CD4-positive, alpha-beta T cell treated with Interleukin-4 for 1 hour (primary cell): ENCODE data around the gene PRCP.
A peak's percentile ranks its signal among the peaks of the same experiment; 100 is the strongest.
"Not testable (repeated sequence)": the region's sequence is repeated elsewhere in the genome, so short reads cannot be mapped to it uniquely, and the experiment has no call there.

Source experiments
- DNase-seq, 2 donors: peaks; one replicate each; pipeline ENCODE4 v3.0.0-alpha.2; 2020 to 2022

The PRCP gene

GRCh38 chr11:82900277-82901164, at the start of gene PRCP:
TSS of gene PRCP (minus strand) at chr11:82900430. CDS start at chr11:82900402, 28 bp downstream.
- peak; percentile 94 for DNase-seq

- DNase-seq: no peak
These were observed 49.1 kb upstream of the PRCP start for GRCh38 chr11:82949352-82949751.

GRCh38 chr11:82945682-82946081, 45.5 kb upstream of the PRCP start:
- DNase-seq: no peak

GRCh38 chr11:82945041-82945440, 44.8 kb upstream of the PRCP start:
- not testable (repeated sequence) for DNase-seq

- no peak for DNase-seq
These were observed 44.0 kb upstream of the PRCP start for GRCh38 chr11:82944198-82944597.

- not testable (repeated sequence) for DNase-seq
These were observed 43.2 kb upstream of the PRCP start for GRCh38 chr11:82943430-82943829.

- no peak for DNase-seq
These were observed 42.1 kb upstream of the PRCP start for GRCh38 chr11:82942376-82942775.

- DNase-seq: no peak
These were observed 39.2 kb upstream of the PRCP start for GRCh38 chr11:82939456-82939855.

- DNase-seq: no peak
These were observed 37.3 kb upstream of the PRCP start for GRCh38 chr11:82937554-82937953.

- no peak for DNase-seq
These were observed 36.0 kb upstream of the PRCP start for GRCh38 chr11:82936261-82936660.

- DNase-seq: no peak
These were observed 32.3 kb upstream of the PRCP start for GRCh38 chr11:82932564-82932963.

GRCh38 chr11:82930734-82931133, 30.5 kb upstream of the PRCP start:
- DNase-seq: no peak

GRCh38 chr11:82930229-82930628, 30.0 kb upstream of the PRCP start:
- no peak for DNase-seq

GRCh38 chr11:82929121-82929520, 28.9 kb upstream of the PRCP start:
- DNase-seq: no peak

GRCh38 chr11:82927264-82927880, 27.1 kb upstream of the PRCP start:
- DNase-seq: peak; percentile 32 to 79

GRCh38 chr11:82924522-82925224, 24.4 kb upstream of the PRCP start:
- DNase-seq: no peak

- DNase-seq: not testable (repeated sequence)
These were observed 22.4 kb upstream of the PRCP start for GRCh38 chr11:82922396-82923173.

GRCh38 chr11:82920227-82920626, 20.0 kb upstream of the PRCP start:
- peak in 1 of 2 donors; percentile 64 for DNase-seq

- DNase-seq: not testable (repeated sequence)
These were observed 19.6 kb upstream of the PRCP start for GRCh38 chr11:82919786-82920185.

GRCh38 chr11:82909015-82909640, 8.9 kb upstream of the PRCP start:
- no peak for DNase-seq

- DNase-seq: no peak
These were observed 8.1 kb upstream of the PRCP start for GRCh38 chr11:82908311-82908710.

- DNase-seq: peak in 1 of 2 donors; percentile 13
These were observed 7.1 kb upstream of the PRCP start for GRCh38 chr11:82907371-82907770.
